GM23338 (cell line): ENCODE measurements around the gene PF4V1. TPM values are rescaled to one million over a fixed set of nuclear protein-coding genes. Genes with fewer than 3 reads are reported as not detected.
A peak's percentile ranks its signal among the peaks of the same experiment; 100 is the strongest.

Source experiments
- ATAC-seq: fragments of 200-7000 bp; cut with Tn5 transposase; 3 replicates; pipeline ENCODE4 v1.9.1; 2020
- DNase-seq: peaks from one replicate; pipeline ENCODE4 v3.0.0-alpha.2; 2015; ENCODE audit warnings: low spot score
- H2AFZ ChIP-seq: fragments of 200-600 bp; sonication (generic); 2 replicates; pipeline ENCODE4 v1.8.0; 2016; ENCODE audit warnings: antibody characterized with exemption, mild to moderate bottlenecking, moderate library complexity
- H3F3A ChIP-seq: fragments of 200-600 bp; sonication (generic); replicated peaks from 2 replicates; pipeline ENCODE4 v1.8.0; 2017; ENCODE audit warnings: antibody characterized with exemption, mixed run types, low read depth
- H3K27ac ChIP-seq: fragments of 200-600 bp; sonication (generic); 2 replicates; pipeline ENCODE4 v1.6.1; 2016; ENCODE audit warnings: low read depth
- H3K27me3 ChIP-seq: fragments of 200-600 bp; sonication (generic); 2 replicates; pipeline ENCODE4 v1.8.0; 2016; ENCODE audit warnings: mild to moderate bottlenecking, mixed run types, moderate library complexity; ENCODE audit not compliant: insufficient read depth
- H3K36me3 ChIP-seq: fragments of 200-600 bp; sonication (generic); 2 replicates; pipeline ENCODE4 v1.8.0; 2016; ENCODE audit warnings: mild to moderate bottlenecking; ENCODE audit not compliant: insufficient read depth
- H3K4me1 ChIP-seq: fragments of 200-600 bp; sonication (generic); 2 replicates; pipeline ENCODE4 v1.8.0; 2016; ENCODE audit warnings: mild to moderate bottlenecking, moderate library complexity; ENCODE audit not compliant: insufficient read depth
- H3K4me2 ChIP-seq: fragments of 200-600 bp; sonication (generic); 2 replicates; pipeline ENCODE4 v1.7.1; 2017; ENCODE audit warnings: mixed run types
- H3K4me3 ChIP-seq: fragments of 200-600 bp; sonication (generic); 2 replicates; pipeline ENCODE4 v1.6.1; 2016; ENCODE audit warnings: mixed run types
- H3K79me2 ChIP-seq: fragments of 200-600 bp; sonication (generic); replicated peaks from 2 replicates; pipeline ENCODE4 v1.8.0; 2017; ENCODE audit warnings: mild to moderate bottlenecking; ENCODE audit not compliant: insufficient read depth
- H3K9me2 ChIP-seq: fragments of 200-600 bp; sonication (generic); 2 replicates; pipeline ENCODE4 v1.8.0; 2017; ENCODE audit not compliant: insufficient read depth
- H4K20me1 ChIP-seq: fragments of 200-600 bp; sonication (generic); replicated peaks from 2 replicates; pipeline ENCODE4 v1.8.0; 2017; ENCODE audit warnings: mild to moderate bottlenecking; ENCODE audit not compliant: insufficient read depth
- H3K27ac Mint-ChIP-seq: 2 replicates; pipeline ENCODE4 v1.8.0; 2020; ENCODE audit warnings: inconsistent platforms, mild to moderate bottlenecking, moderate library complexity, mixed read lengths
- H3K27me3 Mint-ChIP-seq: 3 replicates; pipeline ENCODE4 v1.8.0; 2022; ENCODE audit warnings: low read depth, mild to moderate bottlenecking, moderate library complexity, mixed read lengths, inconsistent platforms; ENCODE audit not compliant: insufficient read depth, poor library complexity
- H3K36me3 Mint-ChIP-seq: 3 replicates; pipeline ENCODE4 v1.8.0; 2021; ENCODE audit warnings: low read depth, mild to moderate bottlenecking, inconsistent platforms, moderate library complexity, mixed read lengths
- H3K4me1 Mint-ChIP-seq: 3 replicates; pipeline ENCODE4 v1.8.0; 2020; ENCODE audit warnings: mild to moderate bottlenecking, inconsistent platforms, mixed read lengths
- H3K4me3 Mint-ChIP-seq: 3 replicates; pipeline ENCODE4 v1.8.0; 2021; ENCODE audit warnings: moderate library complexity, mild to moderate bottlenecking, inconsistent platforms, mixed read lengths
- H3K9me3 Mint-ChIP-seq: 3 replicates; pipeline ENCODE4 v1.8.0; 2020; ENCODE audit warnings: moderate library complexity, mild to moderate bottlenecking, inconsistent platforms, mixed read lengths
- polyA plus RNA-seq: library from polyadenylated mRNA; unstranded; fragments of >200 nt; fragmentation: Nextera tagmentation; extraction: Ambion mirVana; gene quantifications from 2 replicates; pipeline ENCODE4 v1.2.1, GENCODE V29; 2016
- total RNA-seq: library from RNA; depleted of rRNA; stranded (reverse); fragments of >200 nt; shearing (Covaris generic); gene quantifications from 2 replicates; pipeline ENCODE4 v1.2.3, GENCODE V29; 2014
- TF ChIP-seq, protein P1 (sequence below): fragments of 250-450 bp; sonication (Bioruptor Pico); IDR thresholded peaks from 2 replicates; pipeline ENCODE4 v1.5.0; 2020; ENCODE audit warnings: mild to moderate bottlenecking, moderate library complexity
- TF ChIP-seq, protein P2 (sequence below): IDR thresholded peaks from 2 replicates; pipeline ENCODE4 v1.6.1; 2016; ENCODE audit warnings: antibody characterized with exemption
- TF ChIP-seq, protein P3 (sequence below), 2 experiments: fragments of 200-600 bp in 1 of 2; sonication (generic) in 1 of 2; conservative IDR thresholded peaks; 2 replicates each; pipeline versions ENCODE4 v1.5.1 to v1.6.1; 2016 to 2017; ENCODE audit warnings: antibody characterized with exemption in 2 of 2, low read depth in 2 of 2, mild to moderate bottlenecking in 2 of 2, moderate library complexity in 1 of 2

Gene PF4V1
- total and polyA plus RNA-seq, 2 experiments from 2014 or later, result 0.66 TPM; not detected in 1

DNA sequence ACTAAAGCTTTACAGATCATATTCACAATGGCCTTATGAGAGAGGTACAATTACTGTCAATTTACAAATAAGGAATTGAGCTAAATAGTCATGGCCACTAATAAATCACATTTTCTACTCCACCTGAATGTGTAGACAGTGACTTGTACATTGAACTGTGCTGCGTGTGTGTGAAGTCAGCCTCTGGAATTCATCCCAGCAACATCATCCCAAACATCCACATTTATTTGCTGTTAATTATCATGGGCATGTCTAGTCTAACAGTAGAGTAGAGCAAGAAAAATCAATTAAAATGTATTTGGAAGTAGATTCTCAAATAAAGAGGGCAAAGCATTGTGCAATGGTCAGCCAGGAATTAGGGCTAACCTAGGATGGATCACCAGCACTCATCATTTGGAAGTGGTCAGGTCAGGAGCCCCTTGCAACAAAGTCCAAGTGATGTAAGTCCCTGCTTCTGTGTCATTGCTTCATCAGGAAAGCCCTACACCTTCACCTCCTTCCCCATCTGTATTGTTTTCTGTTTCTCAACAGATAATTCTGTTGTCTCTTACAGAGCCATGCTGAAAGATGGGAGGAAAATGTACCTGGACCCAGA is 4.8 kb upstream of the PF4V1 start:
- Mint-ChIP-seq H3K4me3 (no peak overlapping the region), H3K4me1 (peaks cover 18% of the 10 kb centered on the region), H3K27me3 (peaks cover 2% of the 10 kb centered on the region), H3K9me3 (no peaks in the 10 kb centered on the region), H3K27ac (no peak overlapping the region), H3K36me3 (no peaks in the 10 kb centered on the region)
- Histone ChIP-seq H3F3A (no peaks in the 10 kb centered on the region), H3K27me3 (0 out of 2 replicates have a peak, but pooled peaks cover 3% of the 10 kb centered on the region), H3K4me2 (no peak overlapping the region), H3K79me2 (no peaks in the 10 kb centered on the region), H3K4me3 (no peak overlapping the region), H3K27ac (no peak overlapping the region), H4K20me1 (no peaks in the 10 kb centered on the region), H3K36me3 (no peaks in the 10 kb centered on the region), H3K4me1 (0 out of 2 replicates have a peak, but pooled peaks cover 4% of the 10 kb centered on the region), H3K9me2 (no peaks in the 10 kb centered on the region), H2AFZ (peak overlapping the region; percentile 53; the same call in 1 of the 2 replicates)
- no peak for DNase-seq
- no peak for ATAC-seq
- TF ChIP-seq, protein P1, sequence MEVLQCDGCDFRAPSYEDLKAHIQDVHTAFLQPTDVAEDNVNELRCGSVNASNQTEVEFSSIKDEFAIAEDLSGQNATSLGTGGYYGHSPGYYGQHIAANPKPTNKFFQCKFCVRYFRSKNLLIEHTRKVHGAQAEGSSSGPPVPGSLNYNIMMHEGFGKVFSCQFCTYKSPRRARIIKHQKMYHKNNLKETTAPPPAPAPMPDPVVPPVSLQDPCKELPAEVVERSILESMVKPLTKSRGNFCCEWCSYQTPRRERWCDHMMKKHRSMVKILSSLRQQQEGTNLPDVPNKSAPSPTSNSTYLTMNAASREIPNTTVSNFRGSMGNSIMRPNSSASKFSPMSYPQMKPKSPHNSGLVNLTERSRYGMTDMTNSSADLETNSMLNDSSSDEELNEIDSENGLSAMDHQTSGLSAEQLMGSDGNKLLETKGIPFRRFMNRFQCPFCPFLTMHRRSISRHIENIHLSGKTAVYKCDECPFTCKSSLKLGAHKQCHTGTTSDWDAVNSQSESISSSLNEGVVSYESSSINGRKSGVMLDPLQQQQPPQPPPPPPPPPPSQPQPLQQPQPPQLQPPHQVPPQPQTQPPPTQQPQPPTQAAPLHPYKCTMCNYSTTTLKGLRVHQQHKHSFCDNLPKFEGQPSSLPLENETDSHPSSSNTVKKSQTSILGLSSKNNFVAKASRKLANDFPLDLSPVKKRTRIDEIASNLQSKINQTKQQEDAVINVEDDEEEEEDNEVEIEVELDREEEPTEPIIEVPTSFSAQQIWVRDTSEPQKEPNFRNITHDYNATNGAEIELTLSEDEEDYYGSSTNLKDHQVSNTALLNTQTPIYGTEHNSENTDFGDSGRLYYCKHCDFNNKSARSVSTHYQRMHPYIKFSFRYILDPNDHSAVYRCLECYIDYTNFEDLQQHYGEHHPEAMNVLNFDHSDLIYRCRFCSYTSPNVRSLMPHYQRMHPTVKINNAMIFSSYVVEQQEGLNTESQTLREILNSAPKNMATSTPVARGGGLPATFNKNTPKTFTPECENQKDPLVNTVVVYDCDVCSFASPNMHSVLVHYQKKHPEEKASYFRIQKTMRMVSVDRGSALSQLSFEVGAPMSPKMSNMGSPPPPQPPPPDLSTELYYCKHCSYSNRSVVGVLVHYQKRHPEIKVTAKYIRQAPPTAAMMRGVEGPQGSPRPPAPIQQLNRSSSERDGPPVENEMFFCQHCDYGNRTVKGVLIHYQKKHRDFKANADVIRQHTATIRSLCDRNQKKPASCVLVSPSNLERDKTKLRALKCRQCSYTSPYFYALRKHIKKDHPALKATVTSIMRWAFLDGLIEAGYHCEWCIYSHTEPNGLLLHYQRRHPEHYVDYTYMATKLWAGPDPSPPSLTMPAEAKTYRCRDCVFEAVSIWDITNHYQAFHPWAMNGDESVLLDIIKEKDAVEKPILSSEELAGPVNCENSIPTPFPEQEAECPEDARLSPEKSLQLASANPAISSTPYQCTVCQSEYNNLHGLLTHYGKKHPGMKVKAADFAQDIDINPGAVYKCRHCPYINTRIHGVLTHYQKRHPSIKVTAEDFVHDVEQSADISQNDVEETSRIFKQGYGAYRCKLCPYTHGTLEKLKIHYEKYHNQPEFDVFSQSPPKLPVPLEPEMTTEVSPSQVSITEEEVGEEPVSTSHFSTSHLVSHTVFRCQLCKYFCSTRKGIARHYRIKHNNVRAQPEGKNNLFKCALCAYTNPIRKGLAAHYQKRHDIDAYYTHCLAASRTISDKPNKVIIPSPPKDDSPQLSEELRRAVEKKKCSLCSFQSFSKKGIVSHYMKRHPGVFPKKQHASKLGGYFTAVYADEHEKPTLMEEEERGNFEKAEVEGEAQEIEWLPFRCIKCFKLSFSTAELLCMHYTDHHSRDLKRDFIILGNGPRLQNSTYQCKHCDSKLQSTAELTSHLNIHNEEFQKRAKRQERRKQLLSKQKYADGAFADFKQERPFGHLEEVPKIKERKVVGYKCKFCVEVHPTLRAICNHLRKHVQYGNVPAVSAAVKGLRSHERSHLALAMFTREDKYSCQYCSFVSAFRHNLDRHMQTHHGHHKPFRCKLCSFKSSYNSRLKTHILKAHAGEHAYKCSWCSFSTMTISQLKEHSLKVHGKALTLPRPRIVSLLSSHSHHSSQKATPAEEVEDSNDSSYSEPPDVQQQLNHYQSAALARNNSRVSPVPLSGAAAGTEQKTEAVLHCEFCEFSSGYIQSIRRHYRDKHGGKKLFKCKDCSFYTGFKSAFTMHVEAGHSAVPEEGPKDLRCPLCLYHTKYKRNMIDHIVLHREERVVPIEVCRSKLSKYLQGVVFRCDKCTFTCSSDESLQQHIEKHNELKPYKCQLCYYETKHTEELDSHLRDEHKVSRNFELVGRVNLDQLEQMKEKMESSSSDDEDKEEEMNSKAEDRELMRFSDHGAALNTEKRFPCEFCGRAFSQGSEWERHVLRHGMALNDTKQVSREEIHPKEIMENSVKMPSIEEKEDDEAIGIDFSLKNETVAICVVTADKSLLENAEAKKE (CRISPR knock-in tag), result no peak
- TF ChIP-seq, protein P2, sequence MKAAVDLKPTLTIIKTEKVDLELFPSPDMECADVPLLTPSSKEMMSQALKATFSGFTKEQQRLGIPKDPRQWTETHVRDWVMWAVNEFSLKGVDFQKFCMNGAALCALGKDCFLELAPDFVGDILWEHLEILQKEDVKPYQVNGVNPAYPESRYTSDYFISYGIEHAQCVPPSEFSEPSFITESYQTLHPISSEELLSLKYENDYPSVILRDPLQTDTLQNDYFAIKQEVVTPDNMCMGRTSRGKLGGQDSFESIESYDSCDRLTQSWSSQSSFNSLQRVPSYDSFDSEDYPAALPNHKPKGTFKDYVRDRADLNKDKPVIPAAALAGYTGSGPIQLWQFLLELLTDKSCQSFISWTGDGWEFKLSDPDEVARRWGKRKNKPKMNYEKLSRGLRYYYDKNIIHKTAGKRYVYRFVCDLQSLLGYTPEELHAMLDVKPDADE, result no peak
- TF ChIP-seq, protein P3, sequence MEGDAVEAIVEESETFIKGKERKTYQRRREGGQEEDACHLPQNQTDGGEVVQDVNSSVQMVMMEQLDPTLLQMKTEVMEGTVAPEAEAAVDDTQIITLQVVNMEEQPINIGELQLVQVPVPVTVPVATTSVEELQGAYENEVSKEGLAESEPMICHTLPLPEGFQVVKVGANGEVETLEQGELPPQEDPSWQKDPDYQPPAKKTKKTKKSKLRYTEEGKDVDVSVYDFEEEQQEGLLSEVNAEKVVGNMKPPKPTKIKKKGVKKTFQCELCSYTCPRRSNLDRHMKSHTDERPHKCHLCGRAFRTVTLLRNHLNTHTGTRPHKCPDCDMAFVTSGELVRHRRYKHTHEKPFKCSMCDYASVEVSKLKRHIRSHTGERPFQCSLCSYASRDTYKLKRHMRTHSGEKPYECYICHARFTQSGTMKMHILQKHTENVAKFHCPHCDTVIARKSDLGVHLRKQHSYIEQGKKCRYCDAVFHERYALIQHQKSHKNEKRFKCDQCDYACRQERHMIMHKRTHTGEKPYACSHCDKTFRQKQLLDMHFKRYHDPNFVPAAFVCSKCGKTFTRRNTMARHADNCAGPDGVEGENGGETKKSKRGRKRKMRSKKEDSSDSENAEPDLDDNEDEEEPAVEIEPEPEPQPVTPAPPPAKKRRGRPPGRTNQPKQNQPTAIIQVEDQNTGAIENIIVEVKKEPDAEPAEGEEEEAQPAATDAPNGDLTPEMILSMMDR (conservative IDR thresholded peaks at IDR 0.05; ENCODE audit: low read depth in 2 of 2), result no peak
